ENCODE data around the gene AIFM3.
"Not testable (repeated sequence)": the region's sequence is repeated elsewhere in the genome, so short reads cannot be mapped to it uniquely, and the experiment has no call there.

Gene AIFM3

DNA sequence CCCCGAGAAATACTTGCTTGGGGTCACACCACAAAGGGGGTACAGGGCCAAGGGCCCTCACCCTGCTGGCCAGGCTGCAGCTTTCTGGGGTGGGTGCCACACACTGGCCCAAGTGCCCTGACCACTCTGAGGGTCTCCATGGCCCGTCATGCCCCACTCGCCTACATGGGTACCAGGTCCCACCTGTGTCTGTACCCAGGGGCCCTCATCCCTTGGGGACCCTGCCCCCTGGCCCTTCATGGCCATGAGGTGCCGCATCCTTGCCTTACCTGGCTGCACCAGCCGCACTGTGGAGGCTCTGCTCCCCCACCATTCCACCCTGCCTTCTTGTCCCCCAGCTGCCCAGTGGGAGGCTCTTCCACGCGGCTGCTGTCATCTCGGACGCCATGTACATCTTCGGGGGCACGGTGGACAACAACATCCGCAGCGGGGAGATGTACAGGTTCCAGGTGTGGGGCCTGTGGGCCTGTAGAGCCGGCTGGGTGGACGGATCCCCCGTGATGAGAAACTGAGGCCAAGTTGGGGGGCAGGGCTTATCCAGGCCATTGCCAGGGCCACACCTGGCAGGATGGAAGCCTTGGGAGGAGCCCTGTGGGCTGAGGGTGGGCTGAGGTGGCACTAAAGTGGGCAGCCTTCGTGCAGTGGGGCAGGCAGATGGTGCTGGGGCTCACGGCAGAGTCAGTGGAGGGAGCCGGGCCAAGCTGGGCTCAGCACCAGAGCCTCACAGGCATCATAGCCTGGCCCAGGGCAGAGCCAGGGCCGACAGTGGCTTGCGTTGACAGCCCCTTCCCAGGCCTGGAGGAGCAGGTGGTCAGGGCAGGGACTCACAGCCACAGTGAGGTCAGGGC, 25.6 kb downstream of the AIFM3 start:
- DNase-seq, result no peak

GRCh38 chr22:20993304-20994127, 26.5 kb downstream of the AIFM3 start:
- no peak for DNase-seq

DNA sequence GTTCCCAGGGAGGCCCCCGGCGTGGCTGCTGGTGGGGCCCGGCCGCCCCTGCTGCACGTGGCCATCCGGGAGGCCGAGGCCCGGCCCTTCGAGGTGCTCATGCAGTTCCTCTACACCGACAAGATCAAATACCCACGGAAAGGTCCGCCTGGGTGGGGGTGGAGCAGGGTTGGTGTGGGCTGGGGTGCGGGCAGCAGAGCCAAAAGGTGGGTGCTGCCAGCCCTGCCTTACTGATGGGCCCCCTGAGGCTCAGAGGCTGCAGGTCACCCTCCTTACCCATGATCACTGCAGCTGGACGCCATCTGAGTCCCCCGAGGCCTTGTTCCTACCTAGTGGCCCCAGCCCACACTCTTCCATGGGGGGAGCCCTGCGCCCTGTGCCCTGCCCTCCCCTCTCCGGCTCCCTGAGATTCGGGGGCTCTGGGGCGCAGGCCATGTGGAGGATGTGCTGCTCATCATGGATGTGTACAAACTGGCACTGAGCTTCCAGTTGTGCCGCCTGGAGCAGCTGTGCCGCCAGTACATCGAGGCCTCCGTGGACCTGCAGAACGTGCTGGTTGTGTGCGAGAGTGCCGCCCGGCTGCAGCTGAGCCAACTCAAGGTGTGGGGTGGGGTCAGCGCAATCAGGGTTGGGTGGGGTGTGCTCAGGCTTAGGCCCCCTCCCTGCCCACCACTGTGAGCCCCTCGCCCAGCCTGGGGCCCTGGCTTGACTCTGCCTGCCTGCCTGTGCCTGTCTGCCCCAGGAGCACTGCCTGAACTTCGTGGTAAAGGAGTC, 27.3 kb downstream of the AIFM3 start:
- DNase-seq, result no peak

DNA sequence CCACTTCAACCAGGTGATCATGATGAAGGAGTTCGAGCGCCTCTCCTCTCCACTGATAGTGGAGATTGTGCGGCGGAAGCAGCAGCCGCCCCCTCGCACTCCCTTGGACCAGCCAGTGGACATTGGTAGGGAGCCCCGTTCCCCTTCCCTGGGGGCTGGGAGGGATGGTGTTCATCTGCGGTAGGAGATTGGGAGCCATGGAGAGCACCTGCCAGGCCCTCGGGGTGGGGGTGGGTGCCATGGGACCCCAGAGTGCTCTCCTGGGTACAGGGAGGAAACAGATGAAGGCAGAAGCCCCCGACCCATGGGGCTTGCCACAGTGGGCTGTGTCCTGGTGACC, 27.8 kb downstream of the AIFM3 start:
- DNase-seq, result no peak

GRCh38 chr22:20995329-20996030, 28.4 kb downstream of the AIFM3 start:
- DNase-seq, result no peak

GRCh38 chr22:20996031-20996410, 29.0 kb downstream of the AIFM3 start:
- DNase-seq, result no peak

- DNase-seq, result no peak
These were observed 29.8 kb downstream of the AIFM3 start for GRCh38 chr22:20996598-20997535.

GRCh38 chr22:20997536-20998257, 30.6 kb downstream of the AIFM3 start:
- DNase-seq, result no peak

- DNase-seq, result no peak
These were observed 31.6 kb downstream of the AIFM3 start for GRCh38 chr22:20998411-20999336.

DNA sequence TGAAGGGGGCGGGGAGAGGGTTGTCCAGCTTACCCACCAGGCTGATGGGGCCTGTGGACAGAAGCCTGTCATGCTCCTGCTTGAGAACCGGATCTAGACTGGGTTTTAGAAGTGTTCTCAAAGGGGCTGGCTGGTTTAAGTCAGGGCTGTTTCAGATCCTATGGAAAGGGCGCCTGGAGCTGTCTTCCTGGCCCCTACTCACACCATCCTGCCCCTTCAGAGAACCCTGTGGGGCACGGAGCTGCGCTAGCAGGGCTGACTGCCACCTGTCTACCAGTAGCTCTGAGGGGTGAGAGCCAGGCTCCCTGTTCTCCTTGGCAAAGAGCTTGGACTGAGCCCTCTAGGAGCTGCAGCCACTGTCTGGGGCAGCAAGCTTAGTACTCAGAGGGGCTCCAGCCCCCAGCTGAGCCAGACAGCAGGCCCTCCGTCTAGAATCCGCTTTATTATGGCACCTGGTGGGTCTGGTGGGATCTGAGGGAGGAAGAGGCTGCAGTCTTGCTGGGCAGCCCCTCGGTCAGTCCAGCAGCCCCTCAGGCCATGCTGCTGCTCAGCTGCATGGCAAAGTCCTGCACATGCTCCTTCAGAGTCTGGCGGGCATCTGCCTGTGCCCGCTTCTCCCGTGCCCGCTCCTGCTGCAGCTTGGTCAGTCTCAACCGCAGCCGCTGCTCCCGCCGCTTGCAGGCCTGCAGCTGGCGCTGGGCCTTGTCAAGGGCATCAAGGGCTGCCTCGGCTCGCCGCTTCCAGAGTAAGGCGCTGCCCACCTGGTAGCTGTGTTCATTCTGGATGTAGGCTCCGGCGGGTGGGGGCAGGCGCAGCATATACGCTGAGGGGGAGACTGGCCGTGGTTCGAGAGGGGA, 32.5 kb downstream of the AIFM3 start:
- DNase-seq, result no peak

DNA sequence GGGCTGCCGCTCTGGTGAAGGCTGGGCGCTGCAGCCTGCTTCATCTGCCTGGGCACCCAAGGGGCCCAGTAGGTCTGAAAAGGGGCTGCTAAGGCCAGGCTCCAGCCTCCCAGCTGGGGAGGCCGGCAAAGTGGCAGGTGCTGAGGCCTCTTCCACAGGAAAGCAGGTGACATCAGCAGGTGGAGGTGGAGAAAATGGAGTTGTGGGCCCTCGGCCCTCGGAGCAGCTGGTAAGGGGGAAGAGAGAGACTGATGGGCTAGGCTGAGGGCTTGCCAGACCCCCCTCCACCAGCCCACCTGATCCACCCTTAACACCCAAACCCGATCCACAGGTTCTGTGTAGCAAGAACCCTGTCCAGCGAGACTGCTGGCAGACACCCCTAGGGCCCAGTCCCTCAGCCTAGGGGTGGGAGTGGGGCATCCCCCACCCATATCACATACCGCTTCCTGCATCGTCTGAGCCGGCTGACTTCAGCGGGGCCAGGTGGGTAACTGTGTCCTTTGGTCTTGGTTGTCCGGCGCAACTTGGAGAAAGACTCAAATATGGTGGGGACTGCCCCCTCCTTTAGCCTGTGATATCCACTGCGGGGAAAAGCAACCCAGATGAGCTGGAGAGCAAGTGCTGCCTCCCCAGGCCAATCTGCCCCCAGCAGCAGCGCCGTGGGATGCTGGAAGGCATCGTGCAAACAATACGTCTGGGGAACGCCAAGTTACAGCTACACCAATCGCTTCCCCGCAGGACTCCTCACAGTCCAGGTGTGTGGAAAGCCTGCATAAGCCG, 33.3 kb downstream of the AIFM3 start:
- no peak for DNase-seq

DNA sequence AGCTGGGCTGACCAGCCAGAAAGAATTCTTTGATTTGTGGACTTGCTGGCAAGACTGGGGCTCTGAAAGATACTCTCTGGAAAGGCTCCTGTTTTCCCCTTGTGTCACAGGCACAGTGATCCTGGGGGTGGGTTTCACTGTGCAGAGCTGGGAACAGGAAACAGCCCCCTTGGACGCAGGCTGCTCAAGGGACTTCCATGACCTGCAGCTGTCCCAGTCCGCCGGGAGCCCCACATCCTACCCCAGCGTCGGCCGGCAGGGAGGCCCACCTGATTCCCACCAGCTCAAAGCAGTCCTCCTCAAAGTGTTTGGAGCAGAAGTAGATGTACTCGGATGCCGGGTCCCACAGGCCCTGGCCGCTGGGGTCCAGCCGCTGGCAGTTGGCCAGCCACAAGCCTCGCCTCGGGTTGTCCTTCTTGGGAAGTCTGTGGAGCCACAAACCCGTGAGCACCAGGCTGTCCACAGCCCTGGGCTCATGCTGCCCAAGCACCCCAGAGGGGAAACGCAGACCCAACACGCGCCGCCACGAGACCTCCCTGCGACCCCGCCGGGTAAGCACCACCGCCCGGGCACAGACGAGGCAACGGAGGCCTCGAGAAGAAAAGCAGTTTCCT, 34.0 kb downstream of the AIFM3 start:
- no peak for DNase-seq

GRCh38 chr22:21001601-21002325, 34.7 kb downstream of the AIFM3 start, which contains the start of gene THAP7:
Gene THAP7, minus strand, starts transcription at chr22:21002118. Its CDS starts 207 bp downstream, at chr22:21001911.
- DNase-seq, result peak; percentile 69

- no peak for DNase-seq
These were observed 36.7 kb downstream of the AIFM3 start for GRCh38 chr22:21003782-21004181.

DNA sequence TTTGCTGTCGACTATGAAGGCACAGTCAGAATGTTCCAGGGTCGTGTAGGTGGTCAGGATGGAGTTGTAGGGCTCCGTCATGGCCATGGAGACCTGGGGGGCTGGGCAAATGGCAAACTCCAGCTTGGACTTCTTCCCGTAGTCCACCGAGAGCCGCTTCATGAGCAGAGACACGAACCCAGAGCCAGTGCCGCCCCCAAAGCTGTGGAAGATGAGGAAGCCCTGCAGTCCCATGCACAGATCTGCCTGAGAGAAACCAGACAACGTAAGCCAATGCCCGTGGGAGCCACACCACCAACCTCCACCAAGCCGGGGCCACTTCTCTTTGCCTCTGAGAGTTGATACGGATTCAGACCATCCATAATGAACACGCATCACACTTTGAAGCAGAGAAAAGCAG, 42.2 kb downstream of the AIFM3 start:
- not testable (repeated sequence) for DNase-seq

DNA sequence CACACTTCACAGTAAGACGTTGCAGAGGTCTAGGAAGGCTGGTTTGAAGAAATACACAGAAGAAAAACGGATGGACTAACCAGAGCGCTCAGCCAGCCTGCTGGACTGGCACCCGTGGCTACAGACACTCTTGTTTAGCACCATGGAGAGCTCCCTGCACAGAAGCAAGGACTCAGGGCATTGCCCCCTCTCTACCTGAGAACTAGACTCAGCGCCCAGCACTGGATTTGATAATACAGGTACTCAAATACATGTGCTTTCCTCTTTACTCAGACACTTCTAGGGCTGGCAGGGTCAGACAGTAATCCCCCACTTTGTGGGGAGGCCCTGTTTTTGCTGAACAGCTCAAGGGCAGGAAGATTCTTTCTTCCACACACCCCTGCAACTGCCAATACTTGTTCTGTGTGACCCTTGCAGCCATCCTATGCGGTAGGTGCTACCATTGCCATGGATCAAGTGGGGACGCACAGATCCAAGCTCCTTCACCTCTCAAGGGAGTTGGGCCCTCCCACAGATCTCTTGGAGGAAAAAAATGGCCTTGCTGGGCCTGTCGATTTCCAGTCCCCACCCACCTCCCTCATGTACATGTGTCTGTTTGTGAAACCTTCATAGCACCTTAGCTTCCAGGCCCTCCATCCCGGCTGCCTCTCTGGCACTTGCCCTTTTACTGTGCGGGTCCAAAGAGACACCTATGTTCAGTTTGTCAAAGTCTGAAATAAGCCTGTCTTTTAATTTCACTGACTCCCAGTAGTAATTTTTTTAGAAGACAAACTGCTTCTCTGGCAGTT, 42.8 kb downstream of the AIFM3 start:
- no peak for DNase-seq

All from DMS 273 treated with DMSO at 0.1 percent for 48 hours (cell line).